ENCODE data around the gene IGIP.

Gene IGIP

GRCh38 chr5:140114341-140115185, 11.2 kb upstream of the IGIP start:
- TF ChIP-seq CTCF (conservative IDR thresholded peaks at IDR 0.05; ENCODE audit: low read length): no peak
- no peak for TF ChIP-seq EZH2phosphoT487 (IDR thresholded peaks at IDR 0.05; ENCODE audit: borderline replicate concordance)
- no peak overlapping the region for H2AFZ ChIP-seq (ENCODE audit: low read length)
- H3K4me1 ChIP-seq (ENCODE audit: insufficient read depth, low read length, poor library complexity, severe bottlenecking): peaks cover 57% of the 10 kb centered on the region

DNA sequence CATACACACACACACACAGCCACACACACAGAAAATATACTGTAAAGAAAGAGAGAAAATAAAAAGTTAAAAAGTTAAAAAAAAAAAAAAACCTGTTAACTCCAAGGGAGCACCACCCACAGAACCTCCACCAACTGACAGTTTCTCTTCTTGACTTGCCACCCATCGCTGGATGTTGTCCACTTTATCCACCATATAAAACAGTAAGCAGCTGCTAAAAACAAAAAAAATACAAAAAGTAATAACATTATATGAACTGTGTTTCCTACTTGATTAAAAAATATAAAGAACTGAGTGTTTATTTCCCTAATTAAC, 10.6 kb upstream of the IGIP start:
- H3K4me1 ChIP-seq (ENCODE audit: insufficient read depth, low read length, poor library complexity, severe bottlenecking): peaks cover 52% of the 10 kb centered on the region
- H3K9me2 ChIP-seq (replicated peaks; ENCODE audit: low read depth, low read length): no peaks in the 10 kb centered on the region
- H2AFZ ChIP-seq (ENCODE audit: low read length): no peak overlapping the region
- no peaks in the 10 kb centered on the region for H3K36me3 ChIP-seq (ENCODE audit: insufficient read depth, low read length)
- no peaks in the 10 kb centered on the region for H3K9me3 ChIP-seq (ENCODE audit: insufficient read depth, low read depth, low read length)
- TF ChIP-seq EZH2phosphoT487 (IDR thresholded peaks at IDR 0.05; ENCODE audit: borderline replicate concordance) (no peak), CTCF (conservative IDR thresholded peaks at IDR 0.05; ENCODE audit: low read length) (no peak)
- H3K4me2 ChIP-seq (ENCODE audit: low read depth, low read length, poor library complexity, severe bottlenecking): peak overlapping the region; percentile 38
- H3K79me2 ChIP-seq (ENCODE audit: insufficient read depth, low read length): peaks cover 89% of the 10 kb centered on the region
- peak overlapping the region; percentile 78 for H3K4me3 ChIP-seq (ENCODE audit: low read length, poor library complexity, severe bottlenecking)
- H3K27me3 ChIP-seq (ENCODE audit: insufficient read depth, low read length, poor library complexity, severe bottlenecking): no peaks in the 10 kb centered on the region
- H3K9ac ChIP-seq (ENCODE audit: low read depth, low read length, poor library complexity, severe bottlenecking): peak overlapping the region; percentile 75
- no peaks in the 10 kb centered on the region for H3F3A ChIP-seq (ENCODE audit: low read depth)
- peaks cover 61% of the 10 kb centered on the region for H4K20me1 ChIP-seq (ENCODE audit: insufficient read depth, low read length, poor library complexity, severe bottlenecking)

More at GRCh38 chr5:140114341-140115185, 11.2 kb upstream of the IGIP start:
- no peaks in the 10 kb centered on the region for H3K9me2 ChIP-seq (replicated peaks; ENCODE audit: low read depth, low read length)
- peak overlapping the region; percentile 38 for H3K4me2 ChIP-seq (ENCODE audit: low read depth, low read length, poor library complexity, severe bottlenecking)
- H3K9me3 ChIP-seq (ENCODE audit: insufficient read depth, low read depth, low read length): no peaks in the 10 kb centered on the region
- H3K9ac ChIP-seq (ENCODE audit: low read depth, low read length, poor library complexity, severe bottlenecking): peak overlapping the region; percentile 75
- no peaks in the 10 kb centered on the region for H3F3A ChIP-seq (ENCODE audit: low read depth)
- peaks cover 90% of the 10 kb centered on the region for H3K79me2 ChIP-seq (ENCODE audit: insufficient read depth, low read length)
- H3K27me3 ChIP-seq (ENCODE audit: insufficient read depth, low read length, poor library complexity, severe bottlenecking): no peaks in the 10 kb centered on the region
- peaks cover 66% of the 10 kb centered on the region for H4K20me1 ChIP-seq (ENCODE audit: insufficient read depth, low read length, poor library complexity, severe bottlenecking)
- H3K4me3 ChIP-seq (ENCODE audit: low read length, poor library complexity, severe bottlenecking): peak overlapping the region; percentile 78
- no peaks in the 10 kb centered on the region for H3K36me3 ChIP-seq (ENCODE audit: insufficient read depth, low read length)

- H3K4me3 ChIP-seq (ENCODE audit: low read length, poor library complexity, severe bottlenecking): peak overlapping the region; percentile 78
- H3K36me3 ChIP-seq (ENCODE audit: insufficient read depth, low read length): no peaks in the 10 kb centered on the region
- no peaks in the 10 kb centered on the region for H3K9me3 ChIP-seq (ENCODE audit: insufficient read depth, low read depth, low read length)
- peak overlapping the region; percentile 38 for H3K4me2 ChIP-seq (ENCODE audit: low read depth, low read length, poor library complexity, severe bottlenecking)
- no peaks in the 10 kb centered on the region for H3F3A ChIP-seq (ENCODE audit: low read depth)
- H3K27me3 ChIP-seq (ENCODE audit: insufficient read depth, low read length, poor library complexity, severe bottlenecking): no peaks in the 10 kb centered on the region
- no peaks in the 10 kb centered on the region for H3K9me2 ChIP-seq (replicated peaks; ENCODE audit: low read depth, low read length)
- peaks cover 37% of the 10 kb centered on the region for H3K4me1 ChIP-seq (ENCODE audit: insufficient read depth, low read length, poor library complexity, severe bottlenecking)
- peak; percentile 34 for TF ChIP-seq CTCF (conservative IDR thresholded peaks at IDR 0.05; ENCODE audit: low read length)
- no peak for TF ChIP-seq EZH2phosphoT487 (IDR thresholded peaks at IDR 0.05; ENCODE audit: borderline replicate concordance)
- peaks cover 83% of the 10 kb centered on the region for H3K79me2 ChIP-seq (ENCODE audit: insufficient read depth, low read length)
- H2AFZ ChIP-seq (ENCODE audit: low read length): no peak overlapping the region
- H3K9ac ChIP-seq (ENCODE audit: low read depth, low read length, poor library complexity, severe bottlenecking): peak overlapping the region; percentile 75
- H4K20me1 ChIP-seq (ENCODE audit: insufficient read depth, low read length, poor library complexity, severe bottlenecking): peaks cover 47% of the 10 kb centered on the region
Measured at GRCh38 chr5:140116716-140117115, 9.0 kb upstream of the IGIP start.

Data from Loucy (cell line).